Stimulated activated CD8-positive, alpha-beta memory T cell treated with anti-CD3 and anti-CD28 coated beads, Interleukin-4, amount 100 ng/mL, for 24 hours (primary cell): Measurements from ENCODE around the gene AQP10.
"Not testable (repeated sequence)": the region's sequence is repeated elsewhere in the genome, so short reads cannot be mapped to it uniquely, and the experiment has no call there.

Experiments
- DNase-seq: peaks from one replicate; pipeline ENCODE4 v3.0.0-alpha.2; 2020; ENCODE audit warnings: low read depth

Gene AQP10

GRCh38 chr1:154324669-154325582, 4.0 kb downstream of the AQP10 start, which contains the start of gene ATP8B2:
Gene ATP8B2, plus strand, starts transcription at chr1:154325525. Its CDS starts 2,617 bp downstream, at chr1:154328142.
- peak; percentile 74 for DNase-seq

- DNase-seq: no peak
Observed at GRCh38 chr1:154325583-154326545, 5.0 kb downstream of the AQP10 start.

GRCh38 chr1:154326546-154327465, 5.9 kb downstream of the AQP10 start:
- DNase-seq: no peak

GRCh38 chr1:154327466-154328317, 6.8 kb downstream of the AQP10 start:
- DNase-seq: no peak

- DNase-seq: peak; percentile 85
Observed at GRCh38 chr1:154328318-154329151, 7.6 kb downstream of the AQP10 start.

GRCh38 chr1:154329152-154329521, 8.2 kb downstream of the AQP10 start:
- no peak for DNase-seq

- no peak for DNase-seq
Observed at GRCh38 chr1:154329551-154330131, 8.7 kb downstream of the AQP10 start.

GRCh38 chr1:154330669-154331068, 9.8 kb downstream of the AQP10 start:
- no peak for DNase-seq

GRCh38 chr1:154334079-154335024, 13.5 kb downstream of the AQP10 start:
- no peak for DNase-seq

GRCh38 chr1:154335025-154335714, 14.3 kb downstream of the AQP10 start:
- DNase-seq: peak; percentile 87

- no peak for DNase-seq
Observed at GRCh38 chr1:154337253-154337894, 16.5 kb downstream of the AQP10 start.

- no peak for DNase-seq
Observed at GRCh38 chr1:154338875-154339274, 18.0 kb downstream of the AQP10 start.

GRCh38 chr1:154341366-154341765, 20.5 kb downstream of the AQP10 start:
- not testable (repeated sequence) for DNase-seq

GRCh38 chr1:154342132-154342531, 21.2 kb downstream of the AQP10 start:
- DNase-seq: no peak

- peak; percentile 68 for DNase-seq
Observed at GRCh38 chr1:154342836-154343472, 22.1 kb downstream of the AQP10 start.
